ENCODE measurements around the gene POU2F1. TPM values are rescaled to one million over a fixed set of nuclear protein-coding genes. Genes with fewer than 3 reads are reported as not detected.
"Not testable (repeated sequence)": the region's sequence is repeated elsewhere in the genome, so short reads cannot be mapped to it uniquely, and the experiment has no call there.

The POU2F1 gene
- polyA plus RNA-seq, 1 donor from 2014 or later: 10.9 TPM

DNA sequence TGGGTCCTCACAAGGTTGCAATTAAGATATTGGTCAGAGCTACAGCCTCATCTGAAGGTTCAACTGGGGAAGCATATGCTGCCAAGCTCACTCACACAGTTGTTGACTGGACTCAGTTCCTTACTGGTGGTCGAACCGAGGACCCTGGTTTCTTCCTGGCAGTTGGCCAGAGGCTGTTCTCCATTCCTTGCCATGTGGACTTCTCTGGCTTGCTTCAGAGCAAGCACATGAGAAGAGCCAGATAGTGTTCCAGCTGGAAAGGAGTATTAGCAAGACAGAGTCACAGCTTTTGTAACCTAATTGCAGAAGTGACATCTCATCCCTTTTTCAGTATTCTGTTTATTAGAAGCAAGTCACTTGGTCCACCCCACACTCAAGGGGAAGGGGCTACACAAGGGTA, 23.6 kb downstream of the POU2F1 start:
- Histone ChIP-seq H3K27me3 (ENCODE audit: insufficient read depth, low read depth, low read length) (no peaks in the 10 kb centered on the region), H3K9me2 (ENCODE audit: insufficient read depth, low read length) (no peaks in the 10 kb centered on the region), H3K79me2 (replicated peaks; ENCODE audit: insufficient read depth, low read length) (peaks cover 72% of the 10 kb centered on the region), H3K9ac (ENCODE audit: low read length) (no peak overlapping the region), H3K4me3 (ENCODE audit: low read length) (no peak overlapping the region), H3K9me3 (ENCODE audit: low read length) (no peaks in the 10 kb centered on the region), H3K4me2 (ENCODE audit: low read length) (no peak overlapping the region), H3K27ac (ENCODE audit: low read length) (no peak overlapping the region), H3K36me3 (ENCODE audit: insufficient read depth, low read length) (no peaks in the 10 kb centered on the region), H2AFZ (ENCODE audit: low read depth, low read length) (no peak overlapping the region), H3F3A (ENCODE audit: insufficient read depth, low read length, poor library complexity, severe bottlenecking) (no peaks in the 10 kb centered on the region), H4K20me1 (ENCODE audit: insufficient read depth) (no peaks in the 10 kb centered on the region)
- TF ChIP-seq CTCF (IDR thresholded peaks at IDR 0.05; ENCODE audit: poor library complexity, severe bottlenecking): no peak
- no peak for TF ChIP-seq EP300 (conservative IDR thresholded peaks at IDR 0.05; ENCODE audit: poor library complexity, severe bottlenecking)
- no peak for TF ChIP-seq TAF1 (IDR thresholded peaks at IDR 0.05; ENCODE audit: low read depth)

- H3K27me3 ChIP-seq (ENCODE audit: insufficient read depth, low read depth, low read length); H3K9me3 ChIP-seq (ENCODE audit: low read length); H3F3A ChIP-seq (ENCODE audit: insufficient read depth, low read length, poor library complexity, severe bottlenecking); H4K20me1 ChIP-seq (ENCODE audit: insufficient read depth); H3K9me2 ChIP-seq (ENCODE audit: insufficient read depth, low read length); H2AFZ ChIP-seq (ENCODE audit: low read depth, low read length); H3K27ac ChIP-seq (ENCODE audit: low read length); H3K9ac ChIP-seq (ENCODE audit: low read length); H3K4me2 ChIP-seq (ENCODE audit: low read length); H3K4me3 ChIP-seq (ENCODE audit: low read length); H3K36me3 ChIP-seq (ENCODE audit: insufficient read depth, low read length): not testable (repeated sequence)
- H3K79me2 ChIP-seq (replicated peaks; ENCODE audit: insufficient read depth, low read length): peaks cover 63% of the 10 kb centered on the region
Observed at GRCh38 chr1:167245168-167245567, 24.5 kb downstream of the POU2F1 start.

- H2AFZ ChIP-seq (ENCODE audit: low read depth, low read length): no peak overlapping the region
- H3K4me3 ChIP-seq (ENCODE audit: low read length): no peak overlapping the region
- no peaks in the 10 kb centered on the region for H3K9me3 ChIP-seq (ENCODE audit: low read length)
- H3K27me3 ChIP-seq (ENCODE audit: insufficient read depth, low read depth, low read length): no peaks in the 10 kb centered on the region
- H4K20me1 ChIP-seq (ENCODE audit: insufficient read depth): no peaks in the 10 kb centered on the region
- no peak overlapping the region for H3K4me2 ChIP-seq (ENCODE audit: low read length)
- H3K9ac ChIP-seq (ENCODE audit: low read length): no peak overlapping the region
- no peaks in the 10 kb centered on the region for H3K36me3 ChIP-seq (ENCODE audit: insufficient read depth, low read length)
- H3K79me2 ChIP-seq (replicated peaks; ENCODE audit: insufficient read depth, low read length): peaks cover 54% of the 10 kb centered on the region
- no peak overlapping the region for H3K27ac ChIP-seq (ENCODE audit: low read length)
- no peaks in the 10 kb centered on the region for H3F3A ChIP-seq (ENCODE audit: insufficient read depth, low read length, poor library complexity, severe bottlenecking)
- H3K9me2 ChIP-seq (ENCODE audit: insufficient read depth, low read length): no peaks in the 10 kb centered on the region
- no peak for TF ChIP-seq SMC3 (conservative IDR thresholded peaks at IDR 0.05; ENCODE audit: poor library complexity)
- TF ChIP-seq CTCF (IDR thresholded peaks at IDR 0.05; ENCODE audit: poor library complexity, severe bottlenecking): no peak
- no peak for TF ChIP-seq MXI1 (conservative IDR thresholded peaks at IDR 0.05; ENCODE audit: poor library complexity, severe bottlenecking)
- TF ChIP-seq RAD21 (conservative IDR thresholded peaks at IDR 0.05): no peak
- TF ChIP-seq, protein P1, sequence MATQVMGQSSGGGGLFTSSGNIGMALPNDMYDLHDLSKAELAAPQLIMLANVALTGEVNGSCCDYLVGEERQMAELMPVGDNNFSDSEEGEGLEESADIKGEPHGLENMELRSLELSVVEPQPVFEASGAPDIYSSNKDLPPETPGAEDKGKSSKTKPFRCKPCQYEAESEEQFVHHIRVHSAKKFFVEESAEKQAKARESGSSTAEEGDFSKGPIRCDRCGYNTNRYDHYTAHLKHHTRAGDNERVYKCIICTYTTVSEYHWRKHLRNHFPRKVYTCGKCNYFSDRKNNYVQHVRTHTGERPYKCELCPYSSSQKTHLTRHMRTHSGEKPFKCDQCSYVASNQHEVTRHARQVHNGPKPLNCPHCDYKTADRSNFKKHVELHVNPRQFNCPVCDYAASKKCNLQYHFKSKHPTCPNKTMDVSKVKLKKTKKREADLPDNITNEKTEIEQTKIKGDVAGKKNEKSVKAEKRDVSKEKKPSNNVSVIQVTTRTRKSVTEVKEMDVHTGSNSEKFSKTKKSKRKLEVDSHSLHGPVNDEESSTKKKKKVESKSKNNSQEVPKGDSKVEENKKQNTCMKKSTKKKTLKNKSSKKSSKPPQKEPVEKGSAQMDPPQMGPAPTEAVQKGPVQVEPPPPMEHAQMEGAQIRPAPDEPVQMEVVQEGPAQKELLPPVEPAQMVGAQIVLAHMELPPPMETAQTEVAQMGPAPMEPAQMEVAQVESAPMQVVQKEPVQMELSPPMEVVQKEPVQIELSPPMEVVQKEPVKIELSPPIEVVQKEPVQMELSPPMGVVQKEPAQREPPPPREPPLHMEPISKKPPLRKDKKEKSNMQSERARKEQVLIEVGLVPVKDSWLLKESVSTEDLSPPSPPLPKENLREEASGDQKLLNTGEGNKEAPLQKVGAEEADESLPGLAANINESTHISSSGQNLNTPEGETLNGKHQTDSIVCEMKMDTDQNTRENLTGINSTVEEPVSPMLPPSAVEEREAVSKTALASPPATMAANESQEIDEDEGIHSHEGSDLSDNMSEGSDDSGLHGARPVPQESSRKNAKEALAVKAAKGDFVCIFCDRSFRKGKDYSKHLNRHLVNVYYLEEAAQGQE (IDR thresholded peaks at IDR 0.05; ENCODE audit: borderline replicate concordance): no peak
Observed at GRCh38 chr1:167246971-167247370, 26.3 kb downstream of the POU2F1 start.
